Measurements from ENCODE around the gene CYSTM1.
A peak's percentile ranks its signal among the peaks of the same experiment; 100 is the strongest.
"Not testable (repeated sequence)": the region's sequence is repeated elsewhere in the genome, so short reads cannot be mapped to it uniquely, and the experiment has no call there.

The CYSTM1 gene

DNA sequence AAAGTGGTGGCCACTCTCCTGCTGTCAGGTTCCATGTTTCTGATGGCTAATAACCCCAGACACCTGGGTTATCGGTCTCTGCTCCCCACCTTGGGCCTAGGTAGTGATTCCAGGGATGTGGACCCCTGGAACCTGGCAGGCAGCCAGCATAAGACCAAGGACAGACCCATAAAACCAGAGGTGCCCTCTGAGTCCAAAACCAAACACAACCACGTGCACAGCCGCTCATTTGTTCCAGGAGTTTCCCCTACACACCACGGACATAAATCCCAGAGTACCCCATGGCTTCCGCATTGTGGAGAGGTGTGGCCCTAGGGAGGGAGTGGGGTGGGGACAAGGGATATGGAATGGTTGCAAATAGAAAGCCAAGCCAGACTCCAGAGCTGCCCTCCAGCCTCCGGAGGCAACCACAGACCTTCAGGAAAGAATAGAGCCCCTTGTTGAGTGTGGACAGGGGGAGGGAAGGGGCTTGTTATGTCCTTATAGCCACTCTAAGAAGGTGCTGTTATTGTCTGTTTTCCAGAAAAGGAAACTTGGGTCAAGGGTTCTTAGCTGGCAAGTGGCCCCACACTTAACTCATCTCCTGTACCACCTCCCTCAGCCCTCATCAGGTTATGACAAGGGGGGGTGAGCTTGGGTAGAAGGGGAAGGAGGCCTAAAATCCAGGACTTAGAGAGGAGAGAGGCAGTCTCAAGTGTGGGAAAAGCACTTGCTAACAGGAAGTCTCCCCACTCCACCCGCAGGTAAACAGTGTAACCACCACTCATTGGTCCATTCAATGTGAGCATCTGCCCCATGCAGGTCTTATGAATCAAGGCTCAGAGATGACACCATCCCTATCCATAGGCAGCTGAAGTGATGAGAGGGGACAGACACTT is 23.6 kb upstream of the CYSTM1 start:
- no peak for DNase-seq

- no peak for DNase-seq
Measured at GRCh38 chr5:140152022-140152999, 22.7 kb upstream of the CYSTM1 start.

DNA sequence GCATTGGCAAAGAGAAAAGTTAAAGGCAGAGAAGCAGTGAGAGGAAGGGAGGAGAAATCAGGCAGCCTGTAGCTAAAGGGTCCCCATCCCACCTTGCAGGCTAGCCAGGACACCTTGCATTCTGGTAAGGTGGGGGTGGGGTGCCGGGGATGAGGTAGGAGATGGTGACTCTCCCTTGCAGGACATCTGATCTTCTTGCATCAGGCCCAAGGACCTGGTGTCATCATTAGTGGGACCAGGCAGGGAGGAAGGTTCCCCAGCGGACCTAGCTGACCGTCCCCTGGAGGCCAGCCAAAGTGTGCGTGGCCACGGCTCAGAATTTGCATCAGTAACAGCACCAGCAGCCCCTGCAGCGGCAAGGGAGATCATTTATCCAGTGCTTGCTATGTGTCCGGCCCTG is 21.7 kb upstream of the CYSTM1 start:
- DNase-seq: no peak

DNA sequence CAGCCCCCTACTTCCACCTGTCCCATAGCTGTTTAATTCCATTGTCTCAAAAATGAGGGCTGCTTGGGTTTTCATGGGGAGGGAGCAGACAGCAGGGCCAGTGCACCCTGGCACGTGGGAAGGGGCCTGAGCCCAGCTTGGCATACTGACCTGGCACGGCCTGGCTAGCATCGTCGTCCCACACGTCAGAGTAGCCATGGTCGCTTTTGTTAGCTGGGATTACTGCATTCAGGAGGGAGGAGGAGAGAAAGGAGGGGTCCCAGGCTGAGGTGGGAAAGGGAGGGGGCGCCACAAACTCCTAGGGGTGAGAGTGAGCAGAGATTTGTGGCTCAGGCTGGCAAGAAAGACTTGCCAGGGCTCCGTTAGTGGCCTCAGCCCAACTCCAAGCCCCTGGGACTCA is 21.1 kb upstream of the CYSTM1 start:
- no peak for DNase-seq

DNA sequence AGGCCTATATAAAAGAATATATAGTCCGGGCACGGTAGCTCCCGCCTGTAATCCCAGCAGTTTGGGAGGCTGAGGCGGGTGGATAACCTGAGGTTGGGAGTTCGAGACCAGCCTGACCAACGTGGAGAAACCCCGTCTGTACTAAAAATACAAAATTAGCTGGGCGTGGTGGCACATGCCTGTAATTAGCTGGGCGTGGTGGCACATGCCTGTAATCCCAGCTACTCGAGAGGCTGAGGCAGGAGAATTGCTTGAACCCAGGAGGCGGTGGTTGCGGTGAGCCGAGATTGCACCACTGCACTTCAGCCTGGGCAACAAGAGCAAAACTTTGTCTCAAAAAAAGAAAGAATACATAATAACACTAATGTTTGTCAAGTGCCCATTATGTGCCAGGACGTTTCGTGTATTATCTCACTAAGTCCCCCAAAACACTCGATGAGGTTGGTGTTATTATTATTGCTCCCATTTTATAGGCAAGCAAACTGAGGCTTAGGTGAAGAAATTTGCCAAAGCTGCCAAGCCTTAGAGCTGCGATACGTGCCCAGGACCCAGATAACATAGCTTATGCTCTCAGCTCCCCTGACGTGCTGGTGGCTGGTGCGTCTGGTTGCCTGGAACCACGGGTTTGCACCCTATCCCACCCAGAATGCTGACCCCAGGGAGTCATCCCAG is 20.1 kb upstream of the CYSTM1 start:
- DNase-seq: not testable (repeated sequence)

DNA sequence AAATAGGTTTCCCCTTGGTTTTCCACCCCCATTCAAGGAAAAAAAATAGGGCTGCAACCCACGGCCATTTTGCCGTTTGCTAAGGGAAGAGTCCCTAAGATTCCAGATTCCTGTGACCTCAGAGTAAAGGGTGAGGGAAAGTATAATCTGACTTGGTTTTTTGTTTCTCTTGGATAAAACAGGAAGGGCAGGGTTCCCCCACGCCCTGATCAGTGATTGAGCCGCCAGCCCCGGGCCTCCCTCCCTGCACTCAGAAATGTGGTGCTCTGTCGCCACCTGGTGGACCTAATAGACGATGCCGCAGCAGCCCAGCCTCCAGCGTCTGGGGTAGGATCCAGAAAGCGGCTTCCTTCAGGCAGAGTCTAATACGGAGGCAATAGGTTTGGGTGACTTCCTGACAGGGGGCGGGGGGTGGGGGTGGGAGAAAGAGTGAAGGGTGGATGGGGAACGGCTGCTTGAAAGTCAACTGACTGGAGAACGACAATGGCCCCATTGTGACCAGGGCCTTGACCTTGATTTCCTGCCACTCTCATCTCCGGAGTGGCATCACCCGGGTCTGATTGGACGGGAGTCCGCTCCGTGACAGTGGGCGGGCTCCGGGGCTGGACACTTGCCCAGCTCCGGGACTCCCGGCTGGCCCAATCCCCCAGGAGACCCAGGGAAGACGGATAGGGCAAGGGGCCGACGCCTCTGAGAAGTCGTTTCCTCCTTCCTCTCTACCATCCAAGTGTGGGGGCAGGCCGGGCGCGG is 17.8 kb upstream of the CYSTM1 start:
- DNase-seq: peak; percentile 83

DNA sequence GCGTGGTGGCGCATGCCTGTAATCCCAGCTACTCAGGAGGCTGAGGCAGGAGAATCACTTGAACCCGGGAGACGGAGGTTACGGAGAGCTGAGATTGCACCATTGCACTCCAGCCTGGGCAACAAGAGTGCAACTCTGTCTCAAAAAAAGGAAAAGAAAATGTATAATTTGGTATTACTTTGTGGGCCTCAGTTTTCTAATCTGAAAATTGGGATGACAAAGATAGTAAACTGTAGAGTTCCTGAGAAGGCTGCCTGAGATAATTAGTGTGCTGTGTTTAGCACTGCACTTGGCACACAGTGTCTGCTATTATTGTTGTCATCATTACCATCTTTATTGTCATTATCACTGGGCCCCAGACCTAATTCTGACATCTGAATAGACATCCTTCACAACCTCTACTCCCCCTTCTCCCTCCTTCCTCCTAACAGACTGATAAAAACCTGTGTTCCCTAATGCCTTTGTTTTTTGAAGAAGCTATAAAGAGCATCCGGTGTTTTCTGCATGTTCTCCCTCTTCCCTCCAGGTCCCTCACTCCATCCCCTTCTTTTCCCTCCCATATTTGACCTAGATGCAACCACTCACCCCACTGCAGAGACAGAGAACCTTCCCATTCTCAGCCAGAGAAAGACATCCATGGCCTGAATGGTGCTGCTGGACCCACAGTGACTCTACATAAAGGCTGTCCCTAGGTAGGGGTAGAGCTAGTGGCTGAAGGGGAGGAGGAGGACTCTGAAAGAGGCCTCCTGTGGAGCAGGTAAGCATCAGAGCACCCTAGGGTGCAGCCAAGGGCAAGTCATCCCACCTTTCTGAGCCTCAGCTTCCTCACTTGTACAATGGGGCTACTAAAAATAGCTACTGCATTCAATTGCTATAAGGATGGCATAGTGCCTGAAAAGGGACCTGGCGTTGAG is 15.7 kb upstream of the CYSTM1 start:
- DNase-seq: no peak

DNA sequence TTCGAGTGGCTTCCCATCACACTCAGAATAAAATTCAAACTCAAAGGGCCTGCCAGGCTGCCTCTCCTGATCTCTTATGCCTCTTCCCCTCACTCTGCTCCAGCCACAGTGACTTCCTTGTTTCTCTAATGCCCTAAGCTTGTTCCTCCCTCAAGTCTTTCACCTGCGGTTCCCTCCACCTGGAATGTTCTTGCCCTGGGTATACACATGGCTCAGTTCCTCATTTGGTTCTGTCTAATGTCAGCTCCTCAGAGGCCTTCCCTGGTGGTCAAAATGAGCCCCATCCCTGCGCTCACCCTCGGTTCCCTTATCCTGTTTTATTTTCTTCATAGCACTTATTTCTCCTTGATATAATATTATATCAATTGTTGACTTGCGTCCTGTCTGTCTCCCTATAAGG is 12.7 kb upstream of the CYSTM1 start:
- DNase-seq: no peak

- DNase-seq: no peak
Measured at GRCh38 chr5:140162781-140163180, 12.2 kb upstream of the CYSTM1 start.

- no peak for DNase-seq
Measured at GRCh38 chr5:140165101-140165922, 9.7 kb upstream of the CYSTM1 start.

DNA sequence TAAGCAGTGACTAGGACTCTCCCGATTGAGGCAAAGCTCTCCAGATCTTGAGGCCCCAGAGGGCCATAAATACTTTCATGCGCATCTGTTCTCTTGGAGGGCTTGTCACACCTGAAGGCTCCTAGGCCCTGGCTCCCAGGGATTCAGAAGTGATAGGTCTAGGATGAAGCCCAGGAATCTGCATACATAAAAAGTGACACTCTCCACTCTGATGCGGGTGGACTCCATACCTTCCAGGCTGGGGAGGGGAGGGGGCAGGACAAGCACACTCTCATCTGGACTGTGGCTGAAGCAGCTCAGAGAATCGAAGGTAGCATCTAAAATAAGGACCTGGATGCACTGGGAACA is 9.1 kb upstream of the CYSTM1 start:
- no peak for DNase-seq

DNA sequence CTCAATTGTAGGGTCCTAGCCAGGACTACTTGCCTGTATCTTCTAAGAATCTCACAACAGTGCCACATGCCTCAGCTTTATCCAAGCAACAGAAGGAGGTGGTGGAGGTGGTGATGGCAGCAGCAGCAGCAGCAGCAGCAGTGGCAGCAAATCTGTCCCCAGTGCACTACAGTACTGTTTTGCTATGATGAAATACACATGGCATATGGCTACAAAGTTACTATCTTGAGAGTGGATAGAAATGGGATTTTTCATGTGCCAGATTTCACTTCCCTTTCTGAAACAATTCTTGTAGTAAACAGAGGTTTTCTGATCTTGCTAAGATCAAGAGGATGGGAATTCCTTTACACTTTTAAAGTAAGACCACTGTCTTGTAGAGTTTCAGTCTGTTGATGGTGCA is 8.1 kb upstream of the CYSTM1 start:
- no peak for DNase-seq

GRCh38 chr5:140168371-140168770 is 6.6 kb upstream of the CYSTM1 start:
- no peak for DNase-seq

- no peak for DNase-seq
Measured at GRCh38 chr5:140169410-140169809, 5.6 kb upstream of the CYSTM1 start.

- no peak for DNase-seq
Measured at GRCh38 chr5:140172483-140172882, 2.5 kb upstream of the CYSTM1 start.

DNA sequence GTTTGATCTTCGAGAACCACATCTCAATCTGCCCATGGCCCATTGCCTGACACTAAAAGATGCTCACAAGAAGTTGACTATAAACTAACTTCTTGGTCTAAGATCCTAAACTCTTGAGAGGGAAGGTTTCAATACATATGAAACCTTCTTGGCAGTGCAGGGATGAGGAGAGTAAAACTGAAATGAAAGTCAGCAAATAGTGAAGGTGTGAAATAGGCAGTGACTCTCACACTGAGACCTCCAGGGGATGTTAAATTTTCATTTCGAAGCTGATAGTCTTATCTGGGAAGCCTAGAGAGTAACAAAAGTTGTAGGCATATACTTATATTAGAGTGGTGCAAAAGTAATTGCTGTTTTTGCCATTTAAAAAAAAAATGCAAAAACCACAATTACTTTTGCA is 974 bp upstream of the CYSTM1 start:
- DNase-seq: no peak

GRCh38 chr5:140175367-140176030 is 511 bp downstream of the CYSTM1 start:
- peak; percentile 50 for DNase-seq

GRCh38 chr5:140176031-140176387 is 1.0 kb downstream of the CYSTM1 start:
- DNase-seq: no peak

DNA sequence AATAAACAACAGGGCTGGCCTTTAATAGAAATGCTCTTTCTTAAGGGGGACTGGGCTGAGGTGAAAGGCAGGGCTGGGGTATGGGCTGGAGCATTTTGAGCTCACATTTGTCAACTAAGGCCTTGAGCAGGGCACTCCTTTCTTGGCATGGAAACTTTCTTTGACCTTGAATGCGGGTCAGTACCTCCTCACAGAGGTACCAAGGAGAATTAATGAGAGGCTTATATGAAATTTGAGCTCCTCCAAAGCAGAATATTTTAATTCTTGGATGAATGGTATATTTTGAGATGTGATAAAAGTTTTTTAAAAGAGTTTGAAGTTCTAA is 3.1 kb downstream of the CYSTM1 start:
- DNase-seq: no peak

GRCh38 chr5:140178482-140179116 is 3.6 kb downstream of the CYSTM1 start:
- no peak for DNase-seq

All from activated T-cell treated with anti-CD3 and anti-CD28 coated beads for 4 hours (primary cell).